D341Med (cell line): ENCODE measurements around the gene EFNA5.

Source experiments
- DNase-seq: peaks from one replicate; pipeline ENCODE4 v3.0.0; 2012; ENCODE audit warnings: low spot score

The EFNA5 gene

DNA sequence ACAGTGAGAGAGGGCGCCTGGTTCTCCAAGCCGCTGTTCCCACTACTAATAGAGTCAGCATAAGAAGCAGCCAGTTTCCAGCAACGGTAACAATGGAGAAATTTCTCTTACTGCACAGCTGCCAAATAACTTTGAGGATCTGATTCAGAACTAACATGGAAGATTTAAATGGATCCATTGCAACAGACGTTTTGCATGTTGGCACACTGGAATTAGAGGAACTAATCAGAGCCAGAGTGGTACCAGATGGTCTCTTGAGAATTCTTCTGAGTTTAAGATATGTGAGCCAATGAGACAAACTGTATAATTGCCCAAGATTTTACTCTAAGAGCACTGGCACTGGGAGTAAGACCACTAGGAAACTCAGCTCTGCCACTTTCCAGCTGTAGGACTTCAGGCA is 186.5 kb downstream of the EFNA5 start:
- DNase-seq = no peak

DNA sequence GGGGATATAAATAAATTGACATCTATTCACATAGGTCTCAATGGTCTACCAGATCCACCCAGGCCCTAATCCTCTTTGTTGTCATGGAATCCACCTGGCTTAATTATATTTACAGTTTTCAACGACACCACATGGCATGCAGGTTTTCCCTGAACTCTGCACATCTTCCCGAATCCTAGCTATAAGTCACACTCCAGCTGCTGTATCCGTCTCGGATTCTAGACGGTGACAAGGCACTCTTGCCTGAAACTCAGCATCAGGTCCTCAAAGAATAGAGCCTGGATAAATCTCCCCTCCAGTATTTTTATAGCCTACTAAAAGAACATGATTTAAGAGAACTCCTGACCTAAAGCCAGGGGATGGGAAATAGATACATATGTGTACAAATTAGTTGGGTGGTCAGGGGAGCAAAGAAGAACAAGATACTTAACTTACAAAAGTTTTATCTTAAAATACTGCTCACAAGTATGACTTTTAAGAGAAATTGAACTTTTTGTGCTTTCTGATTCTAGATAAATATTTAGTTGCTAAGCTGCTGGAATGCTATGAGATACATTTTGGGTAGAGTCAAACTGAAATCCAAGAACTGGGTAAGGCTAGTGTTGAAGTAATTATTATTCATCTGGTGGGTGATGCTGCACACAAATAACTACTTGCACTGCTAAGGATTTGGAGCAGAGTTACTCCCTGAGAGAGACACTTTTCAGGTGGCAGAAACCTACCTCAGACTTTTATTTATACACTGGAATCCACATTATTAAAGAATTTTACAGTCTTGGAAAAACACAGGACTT is 187.3 kb downstream of the EFNA5 start:
- DNase-seq = peak; percentile 76

DNA sequence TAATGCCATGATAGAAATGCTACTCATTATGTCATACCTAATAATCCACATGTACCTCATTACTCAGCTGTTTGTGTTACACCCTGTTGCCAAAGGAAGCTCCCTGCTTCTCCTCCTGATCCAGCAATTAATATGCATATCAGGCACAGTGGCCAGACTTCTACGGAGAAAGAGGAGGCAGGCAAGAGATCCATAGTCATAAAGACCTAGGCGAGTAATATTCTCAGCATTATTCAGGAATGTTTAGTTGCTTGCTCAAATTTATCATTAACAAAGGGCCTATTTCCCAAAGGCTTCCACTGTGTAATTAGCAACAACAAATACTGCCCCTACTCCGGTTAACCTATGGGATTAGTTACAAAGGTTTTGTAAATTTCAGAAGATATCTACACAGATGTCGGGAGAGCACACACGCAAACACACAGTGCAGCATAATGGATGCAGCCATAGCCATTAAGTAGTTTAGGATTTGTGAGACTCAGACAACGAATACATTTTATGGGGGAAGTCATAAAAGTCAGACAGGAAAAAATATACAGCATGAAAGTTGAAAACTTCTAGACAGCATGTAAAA is 192.6 kb downstream of the EFNA5 start:
- no peak for DNase-seq

DNA sequence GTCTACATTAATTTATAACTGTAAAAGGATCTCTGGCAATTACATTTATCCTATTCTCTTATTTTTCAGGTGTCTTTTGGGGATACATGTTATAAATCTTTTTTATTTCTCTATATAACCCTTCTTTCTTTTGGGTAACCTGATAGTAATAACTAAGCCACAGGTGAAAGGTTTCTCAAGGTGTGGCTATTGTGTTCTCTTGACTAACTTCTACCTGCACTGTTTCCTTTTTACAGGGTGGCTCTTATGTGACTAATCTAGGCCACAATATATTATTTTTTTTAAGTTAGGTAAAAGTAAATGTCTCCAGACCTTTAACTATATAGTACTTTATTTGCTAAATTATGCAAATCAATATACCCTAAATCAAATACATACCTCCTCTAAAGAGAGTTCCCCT is 193.2 kb downstream of the EFNA5 start:
- DNase-seq = no peak

DNA sequence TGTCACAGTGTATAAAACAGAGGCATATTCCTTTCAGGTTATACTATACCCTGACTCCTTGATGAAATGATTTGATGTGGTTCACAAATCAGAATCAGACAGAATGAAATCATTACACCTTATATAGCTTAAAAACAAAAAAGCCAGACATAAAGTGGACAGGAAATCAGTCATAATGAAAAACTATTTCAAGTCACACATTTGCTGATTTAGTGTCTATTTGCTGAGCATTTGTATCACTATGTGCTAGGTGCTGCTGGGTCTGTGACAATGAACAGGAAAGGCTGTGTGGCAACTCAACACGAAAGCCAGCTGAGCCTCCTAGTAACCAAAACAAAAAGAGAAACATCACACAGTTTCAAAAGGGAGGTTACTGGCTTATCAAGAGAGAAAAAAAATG is 194.0 kb downstream of the EFNA5 start:
- DNase-seq = no peak

DNA sequence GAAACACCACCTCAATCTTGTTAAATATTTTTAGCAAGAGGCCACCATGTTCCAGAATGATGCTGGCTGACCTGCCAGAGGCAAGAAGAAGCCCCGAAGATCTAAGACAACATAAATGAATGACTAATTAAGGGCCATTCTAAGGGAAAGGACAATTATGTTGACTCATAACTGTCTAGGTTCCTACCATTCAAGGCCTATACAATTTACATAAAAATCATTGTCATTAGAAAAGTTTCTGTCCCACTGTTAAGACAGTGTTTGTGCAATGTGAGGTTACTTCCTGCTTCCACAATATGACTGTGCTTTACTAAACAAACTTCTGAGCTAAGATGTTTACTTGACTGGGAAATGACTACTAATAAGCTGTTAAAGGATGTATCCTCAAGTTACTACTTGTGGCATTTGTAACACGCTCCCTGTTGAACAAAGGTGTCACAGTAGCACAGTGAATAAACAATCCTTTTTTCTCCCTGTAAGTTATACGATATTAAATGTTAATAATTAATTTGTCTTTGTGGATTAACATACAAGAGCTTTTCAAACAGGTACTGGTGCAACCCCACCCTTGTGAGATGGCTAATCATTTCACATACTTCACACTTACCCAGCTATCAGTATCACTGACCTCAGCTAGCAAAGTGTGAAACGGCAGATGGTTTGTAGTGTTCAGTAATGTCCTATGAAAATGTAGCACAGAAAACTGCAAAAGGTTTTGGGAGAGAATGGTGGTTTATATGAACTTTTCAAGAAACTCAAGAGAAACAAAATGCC is 195.8 kb downstream of the EFNA5 start:
- DNase-seq = no peak

DNA sequence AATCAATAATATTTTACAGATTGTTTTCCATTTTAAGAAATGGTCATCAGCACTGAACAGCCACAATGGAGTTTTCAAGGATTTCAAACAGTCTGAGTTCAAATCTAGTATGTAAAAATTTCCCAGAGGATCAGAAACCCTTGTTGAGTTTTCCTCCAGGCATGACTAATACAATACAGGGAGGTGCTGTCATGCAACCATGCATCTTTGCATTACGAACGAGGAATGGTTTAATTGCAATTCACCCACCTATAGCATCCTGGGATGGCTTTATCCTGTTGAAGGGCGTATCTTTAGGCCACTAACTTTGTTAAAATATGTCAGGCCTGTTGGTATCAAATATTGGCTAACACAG is 196.4 kb downstream of the EFNA5 start:
- no peak for DNase-seq

DNA sequence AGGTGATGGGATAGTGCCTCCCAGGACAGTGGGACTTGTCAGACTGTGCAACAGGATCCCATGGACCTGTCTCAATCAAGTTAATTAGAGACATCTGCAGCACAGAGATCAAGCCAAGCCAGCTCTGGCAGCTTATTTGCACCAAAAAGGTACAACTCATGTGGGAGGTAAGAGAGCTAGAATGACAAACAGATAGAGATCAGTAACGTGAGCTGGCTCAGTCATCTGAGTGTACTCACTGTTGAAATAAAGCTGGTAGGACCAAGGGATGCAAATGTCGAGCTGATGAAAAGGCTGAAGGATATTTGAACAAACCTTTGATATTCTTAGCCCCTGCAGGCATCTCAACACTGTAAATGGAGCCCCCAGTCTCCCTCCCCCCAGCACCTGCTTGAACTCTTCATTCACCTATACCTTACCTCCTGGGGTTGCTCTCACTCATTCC is 198.1 kb downstream of the EFNA5 start:
- DNase-seq = no peak

DNA sequence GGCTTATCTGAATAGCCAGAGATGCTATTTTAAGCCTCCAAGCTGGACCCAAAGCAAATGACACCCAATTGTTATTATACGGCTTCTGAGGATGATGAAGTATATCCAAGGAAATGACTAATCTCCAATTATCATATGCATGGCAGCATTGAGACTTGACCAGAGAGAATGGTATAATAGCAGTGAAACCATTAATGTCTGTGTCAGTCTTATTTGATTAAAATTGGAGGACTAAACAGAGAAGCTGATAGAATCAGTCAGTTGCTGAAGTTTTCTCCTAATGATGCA is 200.5 kb downstream of the EFNA5 start:
- DNase-seq = no peak

DNA sequence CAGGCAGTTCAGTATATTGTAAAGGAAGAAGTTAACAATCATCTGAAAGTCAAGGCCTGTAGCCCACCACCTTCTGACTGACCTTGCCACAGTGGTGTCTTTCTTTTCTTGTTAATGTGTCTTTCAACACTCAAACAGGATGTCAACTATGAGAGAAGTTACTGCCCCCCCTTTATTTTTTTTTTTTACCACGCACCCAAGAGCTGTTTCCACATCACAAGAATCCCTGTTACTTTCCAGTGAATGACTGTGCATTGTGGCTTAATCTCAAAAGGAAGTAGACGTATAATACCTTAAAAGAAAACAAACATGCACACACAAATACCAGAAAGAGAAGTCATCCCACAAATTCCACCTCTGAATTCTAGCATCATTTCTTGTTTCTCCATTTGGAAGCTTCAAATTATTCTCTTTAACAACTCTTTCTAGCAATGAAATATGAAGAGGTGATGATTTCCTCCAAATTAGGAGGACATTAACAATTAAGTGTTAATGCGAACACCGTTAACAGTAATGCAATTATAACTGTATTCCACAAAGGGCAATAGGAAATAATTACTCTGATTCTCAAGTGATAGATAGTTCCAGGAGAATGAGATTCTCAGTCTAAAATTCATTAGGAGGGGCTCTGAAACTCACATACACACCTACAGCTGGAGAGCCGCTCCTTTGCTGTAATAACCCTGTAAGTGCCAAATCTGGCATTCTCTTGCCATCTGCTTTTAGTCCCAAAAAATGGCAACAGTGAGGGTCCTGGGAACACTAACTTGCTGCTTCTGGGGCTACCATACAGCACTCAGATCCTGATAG is 201.0 kb downstream of the EFNA5 start:
- DNase-seq = no peak

DNA sequence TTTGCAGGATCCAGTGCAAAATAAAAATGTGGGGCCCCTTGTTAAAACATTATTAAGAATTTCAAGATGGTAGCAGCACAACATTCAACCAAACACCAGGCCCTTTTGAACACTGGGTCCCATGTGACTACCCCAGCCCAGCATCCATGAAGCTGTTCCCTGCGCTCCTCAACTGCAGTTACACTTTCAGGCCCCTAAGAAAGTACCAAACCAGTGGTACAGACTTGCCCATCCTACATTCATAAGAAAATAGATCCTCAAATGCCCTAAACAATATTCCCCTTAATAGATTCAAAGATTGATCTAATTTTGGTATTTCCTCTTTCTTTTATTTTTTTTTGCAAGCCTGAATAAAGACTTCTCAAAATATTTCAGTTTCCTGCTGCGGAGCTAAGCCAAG is 201.7 kb downstream of the EFNA5 start:
- DNase-seq = no peak

DNA sequence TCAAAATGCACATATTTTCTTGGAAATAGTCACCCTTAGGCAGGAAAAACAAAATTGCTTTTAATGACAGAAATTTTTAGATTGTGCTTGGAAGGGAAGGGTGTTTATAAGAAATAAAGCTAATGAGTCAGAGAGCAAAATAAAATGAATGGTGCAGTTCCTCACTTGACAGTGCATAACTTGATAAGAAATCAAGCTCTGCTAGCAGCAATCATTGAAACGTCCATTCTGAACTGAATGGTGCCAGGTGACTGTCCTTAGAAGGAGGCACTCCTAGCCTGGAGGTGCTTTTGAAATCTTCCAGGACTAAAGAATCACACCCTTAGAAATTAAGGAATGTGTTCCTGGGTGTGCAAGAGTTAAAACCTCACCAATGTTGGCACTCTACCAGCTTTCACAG is 202.5 kb downstream of the EFNA5 start:
- no peak for DNase-seq

DNA sequence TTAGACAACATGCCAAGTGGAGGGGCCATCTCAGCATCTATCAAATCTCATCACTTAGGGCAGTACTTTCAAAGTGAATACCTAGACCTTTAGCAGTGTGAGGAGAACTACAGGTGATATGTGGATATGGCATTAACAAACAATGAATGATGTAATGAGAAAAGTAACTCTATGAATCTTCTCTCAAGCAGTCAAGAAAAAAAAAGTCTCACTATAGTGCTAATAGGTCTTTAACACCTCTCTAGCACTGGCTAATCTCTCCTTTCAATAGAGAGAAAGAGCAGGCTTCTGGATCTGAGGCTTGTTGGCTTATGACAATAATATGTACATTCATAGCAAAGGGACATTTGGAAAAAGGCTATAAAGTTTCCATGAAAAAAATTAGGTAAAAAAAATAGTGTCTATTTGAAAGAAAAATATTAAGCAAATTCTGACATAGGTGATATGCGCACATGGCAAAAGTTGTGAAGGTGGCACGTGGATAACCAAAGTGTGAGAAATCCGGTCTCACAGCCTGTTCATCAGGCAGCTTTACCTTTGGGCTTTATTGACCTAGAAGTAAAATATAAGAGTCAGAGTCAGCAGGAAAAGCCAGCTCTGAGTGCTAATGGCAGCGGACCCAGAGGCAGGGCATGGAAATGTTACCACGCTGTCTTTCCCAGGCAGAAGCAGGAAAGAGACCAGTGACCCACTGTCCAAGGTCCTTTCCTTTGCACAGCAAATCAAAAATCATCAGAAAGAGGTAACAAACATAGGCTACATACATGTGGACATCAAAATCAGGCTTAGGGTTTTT is 203.4 kb downstream of the EFNA5 start:
- no peak for DNase-seq

DNA sequence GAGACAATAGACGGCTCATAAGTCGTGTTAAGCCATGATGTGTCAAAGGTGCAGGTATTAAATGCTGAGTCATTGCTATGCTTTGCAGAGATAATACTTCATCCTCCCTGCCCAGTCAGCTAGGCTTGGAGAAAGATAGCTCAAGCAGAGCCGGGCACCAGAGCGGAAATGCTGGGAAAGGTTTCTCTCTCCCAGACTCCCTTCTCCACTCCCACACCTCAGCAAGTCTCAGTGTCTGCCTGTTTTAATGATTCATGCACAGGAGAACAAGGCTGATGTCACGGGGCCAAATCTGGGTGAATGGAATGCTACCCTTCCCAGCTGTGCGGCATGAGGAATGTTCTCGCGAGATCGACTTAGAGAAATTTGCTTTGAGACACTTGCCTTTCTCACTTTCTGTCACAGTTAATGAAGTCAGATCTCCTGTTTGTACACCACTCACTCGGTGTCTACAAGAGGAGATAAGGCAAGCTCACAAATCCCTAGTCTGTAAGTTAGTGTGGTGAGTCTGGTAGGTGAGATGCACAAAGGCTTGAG is 204.4 kb downstream of the EFNA5 start:
- peak; percentile 24 for DNase-seq

DNA sequence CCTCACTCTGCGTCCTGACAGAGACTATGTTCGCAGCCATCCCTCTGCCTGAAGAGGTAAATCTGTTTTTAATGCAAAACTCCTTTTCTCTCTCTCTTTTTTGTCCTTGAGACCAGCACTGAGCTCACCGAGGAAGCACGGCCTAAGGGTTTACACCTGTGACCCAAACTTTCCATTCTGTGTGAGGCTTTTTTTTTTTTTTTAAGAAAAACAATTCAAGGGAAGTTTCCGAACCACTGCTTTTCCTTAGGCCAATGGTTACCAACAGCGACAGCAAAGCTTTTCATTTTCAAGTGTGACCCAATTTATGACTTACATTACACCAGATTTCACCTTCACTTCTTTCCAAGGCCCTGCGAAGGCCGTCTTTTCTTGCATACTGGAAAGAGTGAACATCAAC is 205.9 kb downstream of the EFNA5 start:
- no peak for DNase-seq

DNA sequence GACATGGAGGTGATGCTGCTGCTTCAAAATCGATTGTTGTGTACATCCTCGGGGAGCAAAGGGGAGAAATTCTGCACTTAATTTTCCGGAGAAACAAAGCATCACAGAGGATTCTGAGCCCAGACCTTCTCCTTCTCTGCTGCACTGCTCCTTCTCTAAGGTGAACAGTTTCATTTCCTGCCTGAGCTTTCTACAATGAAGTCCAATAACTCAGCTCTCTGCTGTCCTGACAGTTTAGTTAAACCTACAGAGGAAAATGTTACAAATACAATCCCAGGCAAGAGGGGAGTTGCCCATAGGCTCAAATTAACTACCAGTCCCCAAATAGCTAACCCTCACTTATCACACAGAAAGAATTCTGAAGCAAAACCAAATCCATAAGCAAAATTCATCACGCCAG is 206.3 kb downstream of the EFNA5 start:
- no peak for DNase-seq

DNA sequence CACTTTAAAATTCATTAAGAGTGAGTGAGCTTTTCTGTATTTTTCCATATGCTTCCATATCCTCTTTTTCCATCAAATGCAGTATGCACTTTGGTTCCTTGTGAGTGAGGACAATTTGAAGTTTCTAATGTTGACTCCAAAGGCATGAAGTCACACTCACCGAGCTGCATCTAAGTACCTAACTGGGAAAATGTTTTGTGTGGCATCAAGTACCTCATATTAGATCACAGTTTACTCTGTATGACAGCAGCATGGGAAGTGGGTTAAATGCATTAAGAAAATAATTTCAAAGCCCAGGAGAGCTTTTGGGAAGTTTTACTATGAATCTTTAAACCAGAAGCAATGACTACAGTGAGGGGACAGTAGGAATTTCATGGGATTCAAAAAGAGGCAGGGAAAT is 207.0 kb downstream of the EFNA5 start:
- no peak for DNase-seq

DNA sequence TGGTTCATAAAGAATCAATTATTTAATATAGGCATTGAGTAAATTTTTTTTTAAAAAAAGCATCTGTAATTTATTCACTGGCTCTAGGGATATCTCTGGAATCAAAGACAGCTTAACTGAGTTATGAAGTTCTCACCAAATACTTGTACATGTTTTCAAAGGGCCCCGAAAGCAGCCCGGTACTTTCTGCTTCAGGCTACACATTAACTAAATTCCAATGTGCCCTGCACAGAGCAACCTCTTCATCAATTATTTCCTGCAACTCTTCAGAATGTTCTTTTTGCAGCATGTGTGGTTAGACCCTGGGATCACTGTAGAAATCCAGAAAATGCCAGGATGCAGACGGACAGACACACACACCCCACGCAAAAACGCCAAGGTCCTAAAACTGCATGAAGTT is 209.0 kb downstream of the EFNA5 start:
- no peak for DNase-seq

DNA sequence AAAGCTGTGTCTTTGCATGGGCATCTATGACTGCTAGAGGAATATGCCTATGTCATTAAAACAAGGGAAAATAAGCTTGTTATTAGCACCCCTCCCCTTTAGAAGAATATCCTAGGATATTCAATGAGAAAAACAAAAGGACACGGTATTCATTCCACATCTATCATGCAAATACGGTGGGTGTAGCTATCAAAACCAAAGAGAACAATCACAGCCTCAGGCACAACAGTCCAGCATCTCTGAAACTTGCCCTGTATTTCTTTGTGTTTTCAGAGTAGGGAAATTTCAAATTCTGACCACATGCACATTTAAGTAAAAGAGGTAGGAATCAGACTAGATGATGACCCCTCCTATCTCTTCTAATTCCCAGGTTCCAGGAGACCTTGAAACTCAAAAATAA is 209.9 kb downstream of the EFNA5 start:
- DNase-seq = no peak

DNA sequence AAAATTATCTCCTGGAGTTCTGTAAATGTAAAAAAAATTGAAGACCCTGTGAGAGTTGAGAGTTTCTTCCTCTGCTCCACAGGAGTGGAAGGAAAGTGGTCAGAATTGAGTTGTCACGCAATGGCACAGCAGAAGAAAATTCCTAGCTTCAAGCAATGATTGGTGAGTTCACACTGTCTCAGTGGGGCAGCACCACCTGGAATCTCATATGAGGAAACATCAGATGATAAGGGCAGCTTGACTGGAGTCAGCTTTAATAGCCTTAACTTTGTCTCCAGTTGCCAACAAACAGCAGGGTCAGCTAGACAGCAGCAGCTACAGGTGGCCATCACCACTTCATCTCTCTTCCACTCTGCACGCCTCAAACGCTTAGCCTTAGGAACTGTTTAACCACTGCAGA is 211.1 kb downstream of the EFNA5 start:
- DNase-seq = no peak

DNA sequence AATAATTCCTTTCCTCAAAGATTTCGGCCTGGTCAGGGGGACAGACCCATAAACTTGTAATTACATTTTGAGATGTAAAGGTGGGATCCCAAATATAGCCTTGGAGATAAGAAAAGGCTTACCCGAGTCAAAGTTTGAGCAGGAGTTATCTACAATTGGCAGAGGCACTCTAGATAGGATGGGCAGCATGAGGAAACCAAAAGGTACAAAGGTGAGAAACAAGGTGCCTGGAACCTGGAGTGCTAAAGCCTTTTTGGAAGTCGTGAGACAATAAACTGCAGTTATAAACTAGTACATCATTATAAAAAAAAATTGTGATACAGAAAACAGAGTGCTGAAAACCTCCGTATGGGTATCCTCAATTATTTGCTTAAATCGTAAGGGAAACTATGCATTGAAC is 212.4 kb downstream of the EFNA5 start:
- DNase-seq = no peak

DNA sequence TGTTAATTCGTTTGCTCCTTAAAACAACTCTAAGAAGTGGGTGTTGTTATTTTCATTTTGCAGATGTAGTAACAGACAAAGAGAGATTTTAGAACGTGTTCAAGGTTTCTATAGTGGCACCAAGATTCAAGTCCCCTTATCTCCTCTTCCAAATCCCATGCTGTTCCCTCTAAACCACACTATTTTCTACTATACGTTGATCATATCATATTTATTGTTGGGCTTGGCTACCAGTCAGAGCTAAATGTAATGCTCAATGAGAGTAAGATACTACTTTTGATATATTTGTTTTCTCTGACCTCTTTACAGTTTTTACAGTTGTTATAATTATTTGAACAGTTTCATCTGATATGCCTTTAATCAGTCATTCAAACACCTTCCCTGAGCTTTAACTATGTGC is 212.9 kb downstream of the EFNA5 start:
- no peak for DNase-seq
